Measurements from ENCODE around the gene TAB2.

TAB2 gene

DNA sequence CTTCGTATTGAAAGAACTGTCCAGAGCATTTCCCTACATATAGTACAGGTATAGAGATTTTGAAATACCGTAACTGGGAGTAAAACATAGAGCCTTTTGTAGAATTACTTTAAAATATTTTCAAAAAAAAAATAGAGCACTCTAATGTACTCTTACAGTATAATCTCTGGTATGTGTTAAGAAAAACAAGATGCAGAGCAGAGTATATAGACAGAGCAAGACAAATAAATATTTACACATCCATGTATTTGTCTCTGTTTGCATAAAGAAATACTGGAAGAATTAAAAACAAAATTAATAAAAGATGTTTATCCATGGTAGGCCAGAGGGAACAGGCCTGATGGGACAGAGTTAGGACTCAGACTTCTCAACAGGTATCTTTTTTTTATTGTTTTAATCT is 54.5 kb downstream of the TAB2 start:
- Histone ChIP-seq H3K27me3 (replicated peaks) (no peaks in the 10 kb centered on the region), H3K4me3 (ENCODE audit: low read depth, low read length) (no peak overlapping the region), H3K36me3 (replicated peaks) (no peaks in the 10 kb centered on the region), H3K27ac (no peak overlapping the region)
- DNase-seq = no peak
- TF ChIP-seq, protein P1, sequence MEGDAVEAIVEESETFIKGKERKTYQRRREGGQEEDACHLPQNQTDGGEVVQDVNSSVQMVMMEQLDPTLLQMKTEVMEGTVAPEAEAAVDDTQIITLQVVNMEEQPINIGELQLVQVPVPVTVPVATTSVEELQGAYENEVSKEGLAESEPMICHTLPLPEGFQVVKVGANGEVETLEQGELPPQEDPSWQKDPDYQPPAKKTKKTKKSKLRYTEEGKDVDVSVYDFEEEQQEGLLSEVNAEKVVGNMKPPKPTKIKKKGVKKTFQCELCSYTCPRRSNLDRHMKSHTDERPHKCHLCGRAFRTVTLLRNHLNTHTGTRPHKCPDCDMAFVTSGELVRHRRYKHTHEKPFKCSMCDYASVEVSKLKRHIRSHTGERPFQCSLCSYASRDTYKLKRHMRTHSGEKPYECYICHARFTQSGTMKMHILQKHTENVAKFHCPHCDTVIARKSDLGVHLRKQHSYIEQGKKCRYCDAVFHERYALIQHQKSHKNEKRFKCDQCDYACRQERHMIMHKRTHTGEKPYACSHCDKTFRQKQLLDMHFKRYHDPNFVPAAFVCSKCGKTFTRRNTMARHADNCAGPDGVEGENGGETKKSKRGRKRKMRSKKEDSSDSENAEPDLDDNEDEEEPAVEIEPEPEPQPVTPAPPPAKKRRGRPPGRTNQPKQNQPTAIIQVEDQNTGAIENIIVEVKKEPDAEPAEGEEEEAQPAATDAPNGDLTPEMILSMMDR (IDR thresholded peaks at IDR 0.05; ENCODE audit: low read depth, low read length, missing control alignments) = no peak
- in situ Hi-C loops (cut with HindIII; ENCODE audit: low pct_ligation_motif_present, low sequenced_read_pairs) = no loop called here

DNA sequence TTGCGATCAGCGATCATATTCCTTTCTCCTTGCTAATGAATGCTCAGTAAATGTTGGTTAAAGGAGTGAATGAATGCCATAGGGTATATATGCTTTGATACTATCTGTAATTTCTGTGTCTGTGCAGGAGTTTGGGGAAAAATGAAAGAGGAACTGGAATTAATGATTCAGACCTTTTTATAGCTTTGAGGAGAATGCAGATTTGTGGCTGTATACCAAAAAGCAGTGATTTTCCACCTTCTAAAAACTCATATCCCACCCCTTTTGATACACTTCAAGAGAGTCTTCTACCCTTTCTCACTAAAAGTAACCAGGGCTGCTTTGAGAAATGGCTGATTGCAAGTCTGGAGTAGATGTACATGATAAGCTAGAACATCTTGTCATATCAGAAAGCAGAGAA is 56.0 kb downstream of the TAB2 start:
- TF ChIP-seq, protein P1 (IDR thresholded peaks at IDR 0.05; ENCODE audit: low read depth, low read length, missing control alignments) = no peak
- no peak overlapping the region for H3K4me3 ChIP-seq (ENCODE audit: low read depth, low read length)
- DNase-seq = no peak
- H3K27me3 ChIP-seq (replicated peaks) = no peaks in the 10 kb centered on the region
- H3K36me3 ChIP-seq (replicated peaks) = peaks cover 6% of the 10 kb centered on the region
- in situ Hi-C loops (cut with HindIII; ENCODE audit: low pct_ligation_motif_present, low sequenced_read_pairs) = no loop called here
- no peak overlapping the region for H3K27ac ChIP-seq

DNA sequence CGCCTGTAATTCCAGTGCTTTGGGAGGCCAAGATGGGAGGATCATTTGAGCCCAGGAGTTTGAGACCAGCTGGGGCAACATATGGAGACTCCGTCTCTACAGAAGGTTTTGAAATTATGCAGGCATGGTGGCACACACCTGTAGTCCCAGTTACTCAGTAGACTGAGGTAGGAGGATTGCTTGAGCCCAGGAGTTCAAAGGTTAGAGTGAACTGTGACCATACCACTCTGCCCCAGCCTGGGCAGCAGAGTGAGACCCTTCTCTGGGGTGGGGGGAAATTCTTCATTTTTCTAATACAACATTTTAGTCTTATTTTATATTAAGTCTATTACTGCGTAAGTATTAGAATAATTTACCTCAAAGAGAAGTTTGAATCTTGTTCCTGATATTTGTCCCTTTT is 62.5 kb downstream of the TAB2 start:
- TF ChIP-seq, protein P1 (IDR thresholded peaks at IDR 0.05; ENCODE audit: low read depth, low read length, missing control alignments) = no peak
- in situ Hi-C loops (cut with HindIII; ENCODE audit: low pct_ligation_motif_present, low sequenced_read_pairs) = no loop called here
- H3K27me3 ChIP-seq (replicated peaks) = no peaks in the 10 kb centered on the region
- no peak overlapping the region for H3K4me3 ChIP-seq (ENCODE audit: low read depth, low read length)
- H3K27ac ChIP-seq = no peak overlapping the region
- DNase-seq = no peak
- H3K36me3 ChIP-seq (replicated peaks) = peaks cover 24% of the 10 kb centered on the region

DNA sequence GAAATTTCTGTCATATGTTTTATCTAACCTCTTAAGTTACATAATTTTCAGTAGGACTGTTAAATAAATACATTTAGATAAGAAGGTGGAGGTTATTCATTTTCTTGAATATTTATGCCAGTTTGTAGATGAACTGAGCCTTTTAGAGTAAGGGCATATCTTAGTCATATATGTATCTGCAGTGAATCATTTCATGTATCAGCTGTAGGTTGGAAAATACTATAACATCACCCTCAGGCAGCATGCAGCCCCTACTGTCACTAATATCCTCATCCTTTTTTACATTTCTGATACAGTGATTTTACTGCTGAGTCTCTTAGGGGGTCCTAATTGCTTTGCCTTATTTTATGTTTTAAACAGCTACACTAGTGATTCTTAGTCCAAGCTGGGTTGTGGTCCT is 63.0 kb downstream of the TAB2 start:
- no peak for DNase-seq
- Histone ChIP-seq H3K27me3 (replicated peaks) (no peaks in the 10 kb centered on the region), H3K4me3 (ENCODE audit: low read depth, low read length) (no peak overlapping the region), H3K27ac (no peak overlapping the region), H3K36me3 (replicated peaks) (peaks cover 24% of the 10 kb centered on the region)
- TF ChIP-seq, protein P1 (IDR thresholded peaks at IDR 0.05; ENCODE audit: low read depth, low read length, missing control alignments) = no peak
- in situ Hi-C loops (cut with HindIII; ENCODE audit: low pct_ligation_motif_present, low sequenced_read_pairs) = no loop called here

DNA sequence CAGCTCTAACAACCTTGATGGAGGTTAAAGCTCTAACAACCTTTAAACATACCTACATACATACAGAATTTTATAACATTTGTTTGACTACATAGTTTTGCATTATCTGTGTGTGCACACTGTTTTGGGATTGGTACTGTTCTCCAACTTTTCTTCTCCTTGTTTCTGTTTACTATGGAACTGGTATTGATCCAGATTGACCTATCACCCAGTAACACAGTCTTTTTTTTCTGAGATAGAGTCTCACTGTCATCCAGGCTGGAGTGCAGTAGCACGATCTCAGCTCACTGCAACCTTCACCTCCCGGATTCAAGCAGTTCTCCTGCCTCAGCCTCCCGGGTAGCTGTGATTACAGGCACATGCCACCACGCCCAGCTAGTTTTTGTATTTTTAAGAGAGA is 65.9 kb downstream of the TAB2 start:
- H3K4me3 ChIP-seq (ENCODE audit: low read depth, low read length) = no peak overlapping the region
- H3K27ac ChIP-seq = no peak overlapping the region
- H3K27me3 ChIP-seq (replicated peaks) = no peaks in the 10 kb centered on the region
- peaks cover 29% of the 10 kb centered on the region for H3K36me3 ChIP-seq (replicated peaks)
- TF ChIP-seq, protein P1 (IDR thresholded peaks at IDR 0.05; ENCODE audit: low read depth, low read length, missing control alignments) = no peak
- in situ Hi-C loops (cut with HindIII; ENCODE audit: low pct_ligation_motif_present, low sequenced_read_pairs) = no loop called here
- no peak for DNase-seq

DNA sequence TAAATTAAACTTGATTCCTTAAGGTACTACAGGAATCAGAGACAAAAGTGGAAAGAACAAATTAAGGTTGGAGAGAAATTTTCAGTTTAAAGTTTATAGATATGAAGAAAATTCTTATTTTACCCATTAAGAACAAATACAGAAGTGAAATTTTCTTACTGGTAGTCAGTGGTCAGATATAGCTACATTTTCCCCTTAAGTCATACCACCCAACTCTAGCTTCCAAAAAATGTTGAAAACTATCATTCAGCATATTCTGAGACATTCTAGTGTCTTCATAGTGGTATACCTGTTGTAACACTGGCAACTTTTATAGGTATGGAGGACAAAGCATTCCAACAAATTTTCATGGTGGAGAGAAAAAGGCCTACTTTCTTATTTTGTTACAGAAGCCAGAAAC is 67.0 kb downstream of the TAB2 start:
- TF ChIP-seq, protein P1 (IDR thresholded peaks at IDR 0.05; ENCODE audit: low read depth, low read length, missing control alignments) = no peak
- in situ Hi-C loops (cut with HindIII; ENCODE audit: low pct_ligation_motif_present, low sequenced_read_pairs) = no loop called here
- no peak for DNase-seq
- H3K36me3 ChIP-seq (replicated peaks) = peaks cover 19% of the 10 kb centered on the region
- H3K4me3 ChIP-seq (ENCODE audit: low read depth, low read length) = no peak overlapping the region
- no peak overlapping the region for H3K27ac ChIP-seq
- H3K27me3 ChIP-seq (replicated peaks) = no peaks in the 10 kb centered on the region
